ENCODE results near the gene NPTX1.

NPTX1 gene

DNA sequence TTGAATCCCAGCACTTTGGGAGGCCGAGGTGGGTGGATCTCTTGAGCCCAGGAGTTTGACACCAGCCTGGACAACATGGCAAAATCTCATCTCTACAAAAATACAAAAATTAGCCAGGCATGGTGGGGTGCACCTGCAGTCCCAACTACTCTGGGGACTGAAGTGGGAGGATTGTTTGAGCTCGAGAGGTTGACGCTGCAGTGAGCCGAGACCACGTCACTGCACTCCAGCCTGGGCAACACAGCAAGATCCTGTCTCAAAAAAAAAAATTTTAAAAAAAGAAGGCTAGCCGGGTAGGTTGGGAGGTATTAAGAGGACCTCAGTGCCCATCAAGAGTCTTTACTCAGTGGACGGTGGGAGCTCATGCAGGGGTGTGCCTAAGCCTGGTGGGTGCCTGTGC lies 3.8 kb upstream of the NPTX1 start:
- Histone ChIP-seq H4K5ac (ENCODE audit: low read length) (no peak overlapping the region), H3K79me1 (ENCODE audit: low read length) (no peaks in the 10 kb centered on the region), H4K8ac (ENCODE audit: low read depth, low read length) (no peak overlapping the region), H3K36me3 (ENCODE audit: control insufficient read depth, insufficient read depth, low read length) (no peaks in the 10 kb centered on the region), H3K23ac (ENCODE audit: low read length) (no peak overlapping the region), H3K56ac (ENCODE audit: low read length) (no peak overlapping the region), H3K18ac (ENCODE audit: low read length) (no peak overlapping the region), H2BK15ac (replicated peaks; ENCODE audit: low read depth) (no peak overlapping the region), H3K27me3 (ENCODE audit: insufficient read depth, low read length, poor library complexity) (peaks cover 41% of the 10 kb centered on the region), H3K4me1 (ENCODE audit: control insufficient read depth, low read depth, low read length) (no peaks in the 10 kb centered on the region), H3K4ac (ENCODE audit: low read depth, low read length) (no peak overlapping the region), H2AK5ac (ENCODE audit: low read length) (no peak overlapping the region), H3K9ac (ENCODE audit: low read length) (no peak overlapping the region), H3K4me2 (ENCODE audit: low read length) (no peak overlapping the region), H3K79me2 (ENCODE audit: control insufficient read depth, insufficient read depth, low read length) (no peaks in the 10 kb centered on the region), H3K4me3 (ENCODE audit: low read length) (no peak overlapping the region), H2BK5ac (ENCODE audit: low read length) (no peak overlapping the region), H3K27ac (ENCODE audit: low read depth, low read length) (no peak overlapping the region), H2BK120ac (ENCODE audit: low read depth, low read length) (no peak overlapping the region)
- WGBS (ENCODE audit: extremely low coverage, insufficient coverage, low lambda C conversion rate) = no CpG with 5 or more reads among the region's 7 CpGs
- no peak for DNase-seq

- Histone ChIP-seq H2BK15ac (replicated peaks; ENCODE audit: low read depth) (no peak overlapping the region), H3K79me1 (ENCODE audit: low read length) (no peaks in the 10 kb centered on the region), H3K79me2 (ENCODE audit: control insufficient read depth, insufficient read depth, low read length) (no peaks in the 10 kb centered on the region), H2BK120ac (ENCODE audit: low read depth, low read length) (no peak overlapping the region), H3K18ac (ENCODE audit: low read length) (no peak overlapping the region), H4K5ac (ENCODE audit: low read length) (no peak overlapping the region), H3K27ac (ENCODE audit: low read depth, low read length) (no peak overlapping the region), H3K9ac (ENCODE audit: low read length) (no peak overlapping the region), H3K4me1 (ENCODE audit: control insufficient read depth, low read depth, low read length) (no peaks in the 10 kb centered on the region), H2BK5ac (ENCODE audit: low read length) (no peak overlapping the region), H4K8ac (ENCODE audit: low read depth, low read length) (no peak overlapping the region), H3K36me3 (ENCODE audit: control insufficient read depth, insufficient read depth, low read length) (no peaks in the 10 kb centered on the region), H3K56ac (ENCODE audit: low read length) (no peak overlapping the region), H3K4me3 (ENCODE audit: low read length) (no peak overlapping the region), H3K4ac (ENCODE audit: low read depth, low read length) (no peak overlapping the region), H3K23ac (ENCODE audit: low read length) (no peak overlapping the region), H3K4me2 (ENCODE audit: low read length) (no peak overlapping the region), H3K27me3 (ENCODE audit: insufficient read depth, low read length, poor library complexity) (peaks cover 51% of the 10 kb centered on the region), H2AK5ac (ENCODE audit: low read length) (no peak overlapping the region)
- DNase-seq = no peak
- no CpG with 5 or more reads among the region's 9 CpGs for WGBS (ENCODE audit: extremely low coverage, insufficient coverage, low lambda C conversion rate)
Measured at GRCh38 chr17:80479246-80479566, 2.8 kb upstream of the NPTX1 start.

- Histone ChIP-seq H3K36me3 (ENCODE audit: control insufficient read depth, insufficient read depth, low read length) (no peaks in the 10 kb centered on the region), H3K56ac (ENCODE audit: low read length) (no peak overlapping the region), H3K4me3 (ENCODE audit: low read length) (no peak overlapping the region), H3K18ac (ENCODE audit: low read length) (no peak overlapping the region), H3K4me2 (ENCODE audit: low read length) (peak overlapping the region; percentile 2), H3K9ac (ENCODE audit: low read length) (no peak overlapping the region), H3K79me2 (ENCODE audit: control insufficient read depth, insufficient read depth, low read length) (no peaks in the 10 kb centered on the region), H3K4ac (ENCODE audit: low read depth, low read length) (no peak overlapping the region), H3K27me3 (ENCODE audit: insufficient read depth, low read length, poor library complexity) (peaks cover 54% of the 10 kb centered on the region), H2BK15ac (replicated peaks; ENCODE audit: low read depth) (no peak overlapping the region), H2AK5ac (ENCODE audit: low read length) (no peak overlapping the region), H2BK5ac (ENCODE audit: low read length) (no peak overlapping the region), H2BK120ac (ENCODE audit: low read depth, low read length) (no peak overlapping the region), H3K23ac (ENCODE audit: low read length) (no peak overlapping the region), H4K5ac (ENCODE audit: low read length) (no peak overlapping the region), H3K27ac (ENCODE audit: low read depth, low read length) (no peak overlapping the region), H3K79me1 (ENCODE audit: low read length) (no peaks in the 10 kb centered on the region), H3K4me1 (ENCODE audit: control insufficient read depth, low read depth, low read length) (no peaks in the 10 kb centered on the region), H4K8ac (ENCODE audit: low read depth, low read length) (no peak overlapping the region)
- WGBS (ENCODE audit: extremely low coverage, insufficient coverage, low lambda C conversion rate) = no CpG with 5 or more reads among the region's 51 CpGs
- no peak for DNase-seq
Measured at GRCh38 chr17:80478487-80479245, 2.3 kb upstream of the NPTX1 start.

GRCh38 chr17:80477647-80478478 lies 1.5 kb upstream of the NPTX1 start:
- Histone ChIP-seq H2BK120ac (ENCODE audit: low read depth, low read length) (no peak overlapping the region), H3K4me1 (ENCODE audit: control insufficient read depth, low read depth, low read length) (no peaks in the 10 kb centered on the region), H2BK5ac (ENCODE audit: low read length) (no peak overlapping the region), H3K27me3 (ENCODE audit: insufficient read depth, low read length, poor library complexity) (peaks cover 59% of the 10 kb centered on the region), H3K9ac (ENCODE audit: low read length) (no peak overlapping the region), H3K79me1 (ENCODE audit: low read length) (no peaks in the 10 kb centered on the region), H3K4me3 (ENCODE audit: low read length) (no peak overlapping the region), H2BK15ac (replicated peaks; ENCODE audit: low read depth) (no peak overlapping the region), H3K36me3 (ENCODE audit: control insufficient read depth, insufficient read depth, low read length) (no peaks in the 10 kb centered on the region), H3K18ac (ENCODE audit: low read length) (no peak overlapping the region), H3K4me2 (ENCODE audit: low read length) (peak overlapping the region; percentile 2), H3K27ac (ENCODE audit: low read depth, low read length) (no peak overlapping the region), H4K8ac (ENCODE audit: low read depth, low read length) (no peak overlapping the region), H2AK5ac (ENCODE audit: low read length) (no peak overlapping the region), H3K23ac (ENCODE audit: low read length) (no peak overlapping the region), H3K79me2 (ENCODE audit: control insufficient read depth, insufficient read depth, low read length) (no peaks in the 10 kb centered on the region), H3K4ac (ENCODE audit: low read depth, low read length) (no peak overlapping the region), H4K5ac (ENCODE audit: low read length) (no peak overlapping the region), H3K56ac (ENCODE audit: low read length) (no peak overlapping the region)
- DNase-seq = peak; percentile 74
- WGBS (ENCODE audit: extremely low coverage, insufficient coverage, low lambda C conversion rate) = no CpG with 5 or more reads among the region's 103 CpGs

DNA sequence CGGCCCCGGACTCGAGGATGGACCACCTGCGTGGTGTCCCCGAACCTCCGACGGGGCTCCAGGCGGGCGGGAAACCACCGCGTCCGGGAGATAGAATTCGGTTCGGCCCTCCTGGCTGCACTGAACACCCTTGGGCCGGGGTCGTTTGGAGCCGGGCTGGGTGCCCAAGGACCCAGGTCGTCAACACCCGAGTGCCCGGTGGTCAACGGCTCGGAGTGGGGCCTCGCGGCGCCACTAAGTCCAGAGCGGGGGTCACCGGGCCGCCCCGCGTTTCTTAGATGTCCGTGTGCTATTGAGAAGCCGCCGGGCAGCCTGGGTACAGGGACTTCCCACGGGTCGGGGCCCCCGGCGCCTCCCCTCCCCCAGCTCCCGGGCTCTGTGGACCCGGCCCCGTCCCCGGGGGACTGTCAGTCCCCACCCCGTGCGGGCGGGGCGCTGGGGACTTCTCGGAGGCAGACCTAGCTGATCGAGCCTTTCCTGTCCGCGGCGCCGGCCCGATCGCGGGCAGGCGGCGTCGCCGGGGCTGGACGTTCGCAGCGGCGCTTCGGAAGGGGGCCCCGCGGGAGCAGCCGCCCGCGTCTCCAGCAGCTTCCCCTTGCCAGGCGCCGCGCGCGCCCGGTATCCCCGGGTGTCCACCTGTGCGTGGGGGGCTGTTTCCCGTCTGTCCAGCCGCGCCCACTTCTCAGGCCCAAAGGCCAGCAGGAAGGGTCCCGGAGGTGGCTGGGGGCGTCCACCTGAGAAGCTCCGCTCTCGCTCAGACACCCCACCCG lies 655 bp upstream of the NPTX1 start:
- Histone ChIP-seq H3K4ac (ENCODE audit: low read depth, low read length) (no peak overlapping the region), H2BK5ac (ENCODE audit: low read length) (no peak overlapping the region), H3K9ac (ENCODE audit: low read length) (no peak overlapping the region), H3K18ac (ENCODE audit: low read length) (no peak overlapping the region), H4K5ac (ENCODE audit: low read length) (no peak overlapping the region), H2AK5ac (ENCODE audit: low read length) (no peak overlapping the region), H2BK15ac (replicated peaks; ENCODE audit: low read depth) (no peak overlapping the region), H3K4me3 (ENCODE audit: low read length) (no peak overlapping the region), H3K27me3 (ENCODE audit: insufficient read depth, low read length, poor library complexity) (peaks cover 61% of the 10 kb centered on the region), H3K79me2 (ENCODE audit: control insufficient read depth, insufficient read depth, low read length) (no peaks in the 10 kb centered on the region), H2BK120ac (ENCODE audit: low read depth, low read length) (no peak overlapping the region), H3K27ac (ENCODE audit: low read depth, low read length) (no peak overlapping the region), H3K23ac (ENCODE audit: low read length) (no peak overlapping the region), H3K4me2 (ENCODE audit: low read length) (no peak overlapping the region), H3K56ac (ENCODE audit: low read length) (no peak overlapping the region), H3K4me1 (ENCODE audit: control insufficient read depth, low read depth, low read length) (no peaks in the 10 kb centered on the region), H3K36me3 (ENCODE audit: control insufficient read depth, insufficient read depth, low read length) (no peaks in the 10 kb centered on the region), H4K8ac (ENCODE audit: low read depth, low read length) (no peak overlapping the region), H3K79me1 (ENCODE audit: low read length) (no peaks in the 10 kb centered on the region)
- no peak for DNase-seq
- WGBS (ENCODE audit: extremely low coverage, insufficient coverage, low lambda C conversion rate) = no CpG with 5 or more reads among the region's 84 CpGs
